IPS DF 19.7 (cell line): ENCODE measurements around the gene HEATR9.
A peak's percentile ranks its signal among the peaks of the same experiment; 100 is the strongest.

Experiments
- DNase-seq: peaks from one replicate; pipeline ENCODE4 v3.0.0-alpha.2; 2013; ENCODE audit warnings: low read depth, low spot score

HEATR9 gene

DNA sequence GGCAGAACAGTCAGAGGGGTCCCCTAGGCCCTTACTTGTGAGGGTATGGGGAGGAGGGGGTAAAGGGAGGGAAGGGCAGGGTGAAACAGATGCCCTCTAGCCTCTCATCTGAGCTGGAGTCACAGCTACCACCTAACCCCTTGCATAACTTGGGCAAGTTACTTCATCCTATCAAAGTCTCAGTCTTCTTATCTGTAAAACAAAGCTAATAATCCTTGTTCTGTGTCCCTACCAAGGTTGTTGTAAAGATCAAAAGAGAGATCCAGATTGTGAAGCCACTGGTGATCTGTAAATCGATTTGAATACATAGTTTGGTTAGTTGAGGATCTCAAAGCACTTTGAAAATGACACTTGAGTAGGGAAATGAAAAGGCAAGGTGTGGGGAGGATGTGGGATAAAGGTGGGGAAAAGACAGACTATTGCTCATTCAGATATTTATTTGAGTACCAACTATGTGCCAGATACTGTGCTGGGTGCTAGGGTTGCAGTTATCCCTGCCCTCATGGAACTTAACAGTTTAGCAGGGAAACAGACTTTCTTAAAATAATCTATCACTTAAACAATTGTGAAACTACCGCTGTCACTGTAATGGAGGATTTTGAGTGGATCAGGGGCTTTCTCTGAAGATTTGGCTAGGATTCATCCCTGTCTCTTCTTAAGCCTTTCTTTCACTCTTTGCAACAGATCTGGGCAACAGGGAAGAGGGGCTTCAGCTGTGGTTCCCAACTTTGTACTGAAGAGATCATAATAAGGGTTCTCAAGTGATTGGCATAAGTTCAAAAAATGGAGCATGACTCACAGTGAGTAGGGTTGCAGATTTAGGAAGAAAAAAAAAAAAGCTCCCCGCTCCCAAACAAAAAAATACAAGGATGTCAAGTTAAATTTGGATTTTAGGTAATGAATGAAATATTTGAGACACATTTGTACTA, 3.0 kb downstream of the HEATR9 start:
- no peak for DNase-seq

DNA sequence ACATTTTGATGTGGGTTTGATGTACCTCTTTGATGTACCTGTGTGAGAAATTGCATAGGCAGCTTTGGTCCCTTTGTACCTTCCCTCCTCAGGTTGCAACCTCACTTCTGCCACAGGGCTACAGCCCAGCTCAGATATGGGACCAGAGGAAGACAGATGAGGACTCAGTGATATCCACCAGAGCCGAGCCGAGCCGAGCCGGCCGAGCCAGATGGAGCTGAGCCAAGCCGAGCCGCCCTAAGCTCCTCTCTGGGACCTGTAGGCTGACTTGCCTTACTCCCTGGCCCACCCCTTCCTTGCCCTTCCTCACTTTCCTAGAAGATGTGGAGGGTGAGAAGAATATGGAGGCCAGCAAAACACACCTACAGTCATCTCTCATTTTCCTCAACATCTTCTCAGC, 3.8 kb downstream of the HEATR9 start:
- no peak for DNase-seq

DNA sequence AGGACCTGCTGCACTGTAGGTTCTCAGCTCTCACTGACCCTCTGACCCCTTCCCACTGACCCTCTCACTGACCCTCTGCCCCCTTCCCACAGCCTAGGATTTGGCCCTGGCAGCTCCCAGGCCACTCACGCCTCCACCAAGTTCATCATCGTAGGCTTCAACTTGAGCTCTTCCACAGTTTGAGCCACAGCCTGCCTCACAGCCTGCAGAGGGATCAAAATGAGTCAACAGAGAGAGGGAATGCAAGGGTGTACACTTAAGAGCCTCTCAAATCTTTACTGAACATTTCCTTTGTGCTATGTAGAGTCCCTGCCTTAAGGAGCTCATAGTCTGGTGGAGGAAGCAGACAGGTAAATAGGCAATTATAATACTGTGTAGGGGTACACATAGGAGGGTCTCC, 12.1 kb downstream of the HEATR9 start:
- no peak for DNase-seq

DNA sequence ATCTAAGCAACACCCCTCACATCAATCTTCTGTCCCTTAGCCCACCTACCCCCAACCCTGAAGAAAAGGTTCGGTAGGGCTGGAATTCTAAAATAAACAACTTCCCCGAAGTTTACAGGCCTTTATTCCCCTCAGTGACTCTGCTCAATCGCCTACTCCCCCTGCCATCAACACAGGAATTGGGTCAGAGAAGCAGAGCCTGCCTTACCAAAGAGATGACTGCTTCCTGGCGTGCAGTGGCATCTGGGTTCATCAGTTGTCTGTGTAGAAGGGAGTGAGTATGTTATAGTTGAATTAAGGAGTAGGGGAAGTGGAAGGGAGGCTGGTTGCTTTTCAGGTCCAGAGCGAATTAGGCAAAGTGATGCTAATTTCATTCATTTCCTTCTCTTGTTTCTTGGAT, 12.7 kb downstream of the HEATR9 start:
- DNase-seq: no peak

DNA sequence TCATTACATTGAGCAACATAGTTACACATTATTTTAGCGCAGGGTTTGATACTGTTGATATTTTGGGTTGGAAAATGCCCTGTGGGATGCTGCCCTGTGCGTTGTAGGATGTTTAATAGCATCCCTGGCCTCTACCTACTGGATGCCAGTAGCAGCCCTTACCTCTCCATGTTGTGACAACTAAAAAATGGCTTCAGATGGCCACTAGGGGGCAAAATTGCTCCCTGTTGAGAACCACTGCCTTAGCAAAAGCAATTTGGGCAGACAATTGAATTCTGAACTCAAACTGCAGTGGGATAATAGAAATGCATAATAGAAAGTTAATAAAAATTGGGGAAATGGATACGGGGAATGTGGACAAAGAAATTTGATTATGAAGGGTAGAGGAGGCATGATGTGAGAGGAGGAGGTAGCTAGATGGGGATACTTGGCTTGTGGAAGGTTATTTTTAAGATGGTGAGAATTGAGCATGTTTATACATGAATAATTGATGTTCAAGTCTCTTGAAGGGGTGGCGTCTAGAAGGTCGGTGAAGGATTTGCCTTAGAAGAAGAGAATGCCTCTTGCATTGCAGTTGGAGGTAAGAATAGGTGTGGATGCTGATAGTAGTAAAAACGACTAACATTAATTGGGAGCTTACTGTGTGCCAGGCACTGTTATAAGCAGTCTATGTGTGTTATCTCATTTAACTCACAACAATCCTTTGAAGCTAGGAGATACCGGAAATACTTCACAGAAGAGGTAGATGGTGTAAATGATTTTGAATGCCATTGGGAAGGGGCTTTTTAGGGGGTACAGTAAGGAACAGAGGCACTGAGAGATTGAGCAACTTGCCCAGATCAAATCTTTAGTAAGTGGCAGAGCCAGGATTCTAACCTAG, 19.0 kb downstream of the HEATR9 start:
- peak; percentile 25 for DNase-seq

DNA sequence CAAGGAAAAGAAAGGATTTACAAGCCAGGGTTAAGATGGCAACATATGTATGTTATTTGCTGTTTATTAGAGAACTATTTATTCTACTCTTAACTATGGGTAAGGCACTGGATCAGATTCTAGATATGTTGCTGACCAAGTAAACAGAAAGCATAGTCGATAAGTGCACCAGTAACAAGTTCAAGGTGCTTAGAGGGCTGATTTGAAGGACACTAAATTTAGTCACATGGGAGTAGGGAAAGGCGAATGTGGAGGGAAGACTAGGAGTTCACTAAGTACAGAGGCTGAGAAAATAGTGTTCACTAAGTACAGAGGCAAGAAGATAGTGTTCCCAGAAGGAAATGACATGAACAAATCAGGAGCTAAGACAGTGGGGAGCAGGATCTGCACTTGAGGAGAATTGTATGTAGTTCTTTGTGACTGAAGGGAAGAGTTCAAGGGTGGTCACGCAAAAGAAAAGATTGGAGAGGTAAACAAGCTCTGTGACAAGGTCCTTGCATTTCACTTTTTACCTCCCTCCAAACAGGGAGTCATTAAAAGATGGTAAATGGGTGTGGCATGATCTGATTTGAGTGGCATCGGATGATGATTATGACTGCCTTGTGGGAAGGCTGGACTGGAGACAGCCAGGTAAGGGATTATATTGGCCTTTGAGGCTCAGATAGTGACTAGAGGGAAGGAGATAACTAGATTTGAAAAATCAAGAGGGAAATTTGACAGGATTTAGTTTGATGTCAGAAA, 20.9 kb downstream of the HEATR9 start:
- no peak for DNase-seq

DNA sequence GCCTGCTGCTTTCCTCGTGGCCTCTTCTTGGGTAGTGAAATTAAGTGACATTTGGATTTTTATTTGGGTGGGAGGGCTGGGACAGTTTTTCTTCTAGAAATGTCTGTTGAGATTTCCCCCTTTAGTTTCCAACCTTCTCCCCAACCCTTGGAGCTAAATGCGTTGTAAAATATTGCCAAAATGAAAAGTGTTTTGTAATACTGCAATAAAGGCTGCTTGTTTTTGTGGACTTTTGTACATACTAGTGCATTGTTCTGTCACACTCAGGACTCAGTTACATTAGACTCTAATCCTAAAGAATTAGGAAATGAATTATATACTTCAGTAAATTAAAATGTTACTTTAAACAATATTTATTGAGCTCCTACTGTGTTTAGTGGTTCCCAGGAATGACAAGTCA, 21.7 kb downstream of the HEATR9 start:
- DNase-seq: no peak

DNA sequence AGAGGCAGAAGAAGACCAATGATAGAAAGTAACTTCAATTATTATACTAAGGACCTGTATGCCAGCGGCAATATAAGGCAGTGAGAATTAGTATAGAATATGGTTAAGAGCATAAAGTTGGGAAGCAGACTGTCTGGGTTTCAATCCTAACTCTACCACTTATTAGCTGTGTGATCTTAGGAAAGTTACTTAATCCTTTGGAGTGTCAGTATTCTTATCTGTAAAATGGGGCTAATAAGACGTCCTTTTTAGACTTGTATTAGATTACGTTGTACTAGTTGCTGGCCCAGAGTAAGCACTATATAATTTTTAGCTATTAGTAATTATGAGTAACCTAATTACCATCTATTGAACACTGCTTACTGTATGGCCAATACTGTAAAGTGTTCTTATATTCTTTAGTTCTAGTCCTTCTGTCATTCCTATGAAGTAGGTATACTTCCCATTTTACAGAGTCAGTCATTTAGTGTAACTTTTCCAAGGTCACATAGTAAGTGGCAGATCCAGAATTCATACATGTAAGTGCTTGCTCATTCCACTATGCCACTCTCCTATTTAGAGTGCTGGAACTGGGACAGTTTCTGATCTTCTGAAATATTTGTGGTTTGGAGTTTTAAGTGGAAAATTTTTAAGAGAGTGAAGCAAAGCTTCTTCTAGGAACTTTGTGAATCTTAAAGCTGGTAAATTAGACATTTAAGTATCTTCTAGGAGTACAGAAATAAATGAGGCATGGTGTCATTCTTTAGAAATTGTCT, 22.5 kb downstream of the HEATR9 start:
- no peak for DNase-seq

DNA sequence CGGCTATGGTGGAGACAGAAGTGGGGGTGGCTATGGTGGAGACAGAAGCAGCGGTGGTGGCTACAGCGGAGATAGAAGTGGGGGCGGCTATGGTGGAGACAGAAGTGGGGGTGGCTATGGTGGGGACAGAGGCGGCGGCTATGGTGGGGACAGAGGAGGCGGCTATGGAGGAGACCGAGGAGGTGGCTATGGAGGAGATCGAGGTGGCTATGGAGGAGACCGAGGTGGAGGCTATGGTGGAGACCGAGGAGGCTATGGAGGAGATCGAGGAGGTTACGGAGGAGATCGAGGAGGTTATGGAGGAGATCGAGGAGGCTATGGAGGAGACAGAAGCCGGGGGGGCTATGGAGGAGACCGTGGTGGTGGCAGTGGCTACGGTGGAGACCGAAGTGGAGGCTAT, 24.1 kb downstream of the HEATR9 start:
- no peak for DNase-seq

DNA sequence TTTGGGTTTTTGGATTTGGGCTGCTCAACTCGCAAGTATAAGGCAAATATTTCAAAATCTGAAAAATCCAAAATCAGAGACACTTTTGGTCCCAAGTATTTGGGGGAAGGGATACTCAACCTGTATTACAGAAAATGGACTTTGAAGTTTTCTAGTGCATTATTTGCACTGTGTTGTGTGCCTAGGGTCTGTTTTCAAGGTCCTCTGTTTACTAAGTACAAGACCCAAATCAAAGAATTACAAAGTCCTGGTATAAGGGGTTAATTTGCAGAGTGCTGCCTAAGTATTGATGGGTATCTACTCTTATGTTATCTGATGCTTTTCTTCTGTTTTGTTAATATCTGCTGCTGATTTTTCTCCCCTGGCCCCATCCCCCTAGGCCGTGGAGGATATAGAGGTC, 25.0 kb downstream of the HEATR9 start:
- DNase-seq: no peak

DNA sequence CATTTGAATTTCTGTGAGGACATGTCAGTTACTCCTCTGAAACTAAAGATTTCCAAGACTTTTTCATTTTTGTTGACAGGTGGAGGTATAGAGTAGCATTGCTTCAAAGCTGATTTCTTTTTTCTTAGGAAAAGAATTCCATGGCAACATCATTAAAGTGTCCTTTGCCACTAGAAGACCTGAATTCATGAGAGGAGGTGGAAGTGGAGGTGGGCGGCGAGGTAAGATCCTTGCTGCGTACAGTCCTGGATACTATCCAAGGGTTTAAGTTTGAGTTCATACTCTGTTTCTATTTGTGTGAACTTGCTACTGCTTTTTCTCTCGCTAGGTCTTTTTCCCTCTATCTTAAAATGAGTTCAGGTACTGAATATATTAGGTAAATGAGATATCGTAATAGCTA, 26.5 kb downstream of the HEATR9 start:
- DNase-seq: no peak

DNA sequence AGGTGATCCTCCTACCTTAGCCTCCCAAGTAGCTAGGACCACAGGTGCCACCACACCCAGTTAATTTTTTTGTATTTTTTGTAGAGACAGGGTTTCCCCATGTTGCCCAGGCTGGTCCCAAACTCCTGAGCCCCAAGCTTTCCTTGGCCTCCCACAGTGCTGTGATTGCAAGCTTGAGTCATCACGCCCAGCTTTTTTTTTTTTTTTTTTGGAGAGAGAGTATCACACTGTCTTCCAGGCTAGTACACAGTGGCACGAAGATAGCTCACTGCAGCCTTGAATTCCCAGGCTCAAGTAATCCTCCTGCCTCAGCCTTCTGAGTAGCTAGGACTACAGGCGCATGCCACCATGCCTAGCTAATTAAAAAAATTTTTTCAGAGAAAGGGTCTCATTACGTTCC, 27.2 kb downstream of the HEATR9 start:
- DNase-seq: no peak

DNA sequence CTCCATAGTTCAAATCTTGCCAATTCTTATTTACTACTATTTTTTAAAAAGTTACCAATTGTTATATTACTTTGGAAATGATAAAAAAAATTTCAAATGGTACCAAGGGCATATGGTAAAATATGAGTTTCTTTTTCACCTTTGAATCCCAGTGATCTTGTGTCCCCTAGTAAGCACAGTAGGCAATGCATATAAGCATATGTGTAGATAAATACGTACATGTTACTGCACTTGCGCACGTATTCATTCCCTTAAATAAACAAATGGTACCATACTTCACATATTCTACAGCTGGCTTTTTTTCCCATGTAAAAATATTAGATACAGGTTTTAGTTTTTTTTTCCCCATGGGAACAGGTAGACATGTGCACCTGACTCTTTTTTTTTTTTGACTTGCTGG, 27.6 kb downstream of the HEATR9 start:
- DNase-seq: no peak

DNA sequence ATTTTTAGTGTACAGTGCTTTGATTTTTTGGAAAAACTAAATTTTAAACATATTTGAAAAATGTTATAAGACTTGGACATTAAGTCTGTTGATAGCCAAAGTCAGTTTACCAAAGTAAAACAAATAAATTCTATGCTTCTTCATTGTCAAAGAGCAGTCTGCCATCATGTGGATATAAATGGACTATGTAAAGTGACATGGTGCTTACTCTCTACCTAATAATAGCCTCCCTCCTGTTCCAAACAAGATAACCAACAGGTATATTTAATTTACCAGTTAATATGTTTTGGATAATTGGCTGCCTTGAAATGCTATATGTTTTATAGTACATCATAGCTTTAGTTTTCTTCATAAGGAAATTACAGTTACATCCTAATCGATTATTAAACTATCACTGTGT, 43.5 kb downstream of the HEATR9 start:
- DNase-seq: no peak

DNA sequence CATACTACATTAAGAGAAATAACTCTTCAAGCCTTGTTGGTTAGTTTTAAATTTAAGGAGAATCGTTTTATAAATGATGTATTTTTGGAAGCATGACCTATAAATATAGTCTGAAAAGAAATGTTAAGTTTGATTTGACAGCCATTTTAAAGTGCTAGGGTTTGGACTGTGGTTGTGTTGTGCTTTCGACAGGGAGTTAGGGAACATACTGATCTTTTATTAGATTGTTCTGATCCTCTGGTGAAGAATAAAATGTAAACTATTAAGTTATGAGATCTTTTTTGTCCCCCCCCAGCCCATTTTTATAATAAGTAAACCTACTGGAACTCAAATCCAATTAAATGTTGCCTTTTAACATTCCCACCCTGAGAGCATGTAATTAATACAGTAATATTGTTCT, 47.4 kb downstream of the HEATR9 start:
- no peak for DNase-seq

DNA sequence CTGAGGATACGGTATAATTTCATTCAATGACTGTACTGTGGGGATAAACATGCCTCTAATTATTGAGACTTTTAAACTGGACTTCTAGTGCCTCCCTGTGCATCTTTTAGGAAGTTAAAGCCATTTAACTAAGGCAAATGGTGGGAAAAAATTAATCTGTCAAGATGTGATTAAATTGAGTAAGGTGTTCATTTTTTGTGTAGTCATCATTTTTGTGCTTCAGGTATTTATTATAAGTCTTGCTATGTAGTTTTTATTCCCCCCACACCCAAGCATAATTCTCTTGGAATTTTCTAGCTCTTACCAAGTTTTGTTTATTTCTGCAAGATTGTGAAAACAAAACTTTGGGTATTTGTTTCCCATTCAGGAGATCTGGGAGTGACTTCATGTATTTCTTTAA, 49.2 kb downstream of the HEATR9 start:
- no peak for DNase-seq

DNA sequence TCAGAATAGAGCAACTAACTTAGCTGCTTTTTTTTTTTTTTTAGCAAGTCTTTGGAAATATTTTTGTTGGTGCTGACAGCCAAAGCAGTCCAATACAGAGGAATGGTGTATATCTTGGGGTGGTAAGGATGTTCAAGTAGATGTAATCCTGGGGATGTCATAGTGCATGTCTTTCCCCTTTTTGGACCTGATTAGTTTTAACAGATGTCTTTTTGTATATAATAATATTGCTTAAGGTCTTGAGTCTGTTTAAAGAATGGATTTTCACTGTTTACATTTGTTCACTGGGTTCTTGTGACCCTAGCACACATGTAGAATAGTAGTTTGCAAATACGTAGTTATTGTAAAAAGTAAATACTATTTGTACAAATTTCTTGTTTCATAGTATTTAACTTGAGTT, 51.5 kb downstream of the HEATR9 start:
- no peak for DNase-seq

DNA sequence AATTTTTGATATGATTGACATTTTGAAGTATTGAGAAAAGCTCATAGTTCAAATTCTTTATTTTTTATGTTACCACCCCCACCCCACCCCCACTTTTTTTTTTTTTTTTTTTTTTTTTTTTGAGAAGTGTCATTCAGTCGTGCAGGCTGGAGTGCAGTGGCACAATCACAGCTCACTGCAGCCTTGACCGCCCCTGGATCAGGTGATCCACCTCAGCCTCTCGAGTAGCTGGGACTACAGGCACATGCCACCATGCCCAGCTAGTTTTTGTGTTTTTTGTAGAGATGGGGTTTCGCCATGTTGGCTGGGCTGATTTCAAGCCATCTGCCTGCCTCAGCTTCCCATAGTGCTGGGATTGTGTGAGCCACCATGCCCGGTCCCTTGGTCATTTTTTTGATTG, 52.0 kb downstream of the HEATR9 start:
- DNase-seq: no peak

DNA sequence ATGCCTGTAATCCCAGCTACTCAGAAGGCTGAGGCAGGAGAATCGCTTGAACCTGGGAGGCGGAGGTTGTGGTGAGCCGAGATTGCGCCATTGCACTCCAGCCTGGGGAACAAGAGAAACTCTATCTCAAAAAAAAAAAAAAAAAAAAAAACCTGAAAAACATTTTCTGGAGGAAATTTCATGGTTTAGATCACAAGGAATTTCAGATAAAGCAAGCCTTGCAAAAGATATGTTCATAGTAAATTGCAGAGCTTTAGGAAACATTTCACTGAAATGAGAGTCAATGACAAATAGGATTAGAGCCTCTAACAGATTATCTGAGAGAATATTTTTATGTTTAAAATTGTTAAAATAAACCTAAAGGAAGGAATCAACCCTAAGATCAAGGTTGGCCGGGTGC, 56.2 kb downstream of the HEATR9 start:
- DNase-seq: no peak

DNA sequence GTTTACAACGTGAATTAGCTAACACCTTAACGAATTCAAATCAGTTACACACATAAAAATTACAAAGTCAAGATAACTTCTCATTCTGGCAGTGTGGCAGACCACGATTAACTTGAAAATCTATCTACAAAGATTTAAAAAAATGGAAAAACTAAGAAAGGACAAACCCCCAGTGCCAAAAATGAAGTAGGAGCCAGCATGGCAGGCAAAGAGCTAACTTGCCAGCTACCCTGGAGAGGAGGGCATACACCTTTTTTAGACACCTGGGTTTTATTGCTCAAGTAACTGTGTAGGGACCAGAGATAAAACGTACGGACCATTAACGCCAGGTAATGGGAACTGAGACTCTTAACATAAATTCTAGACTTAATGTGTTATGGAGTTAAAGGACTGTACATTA, 56.9 kb downstream of the HEATR9 start:
- no peak for DNase-seq

DNA sequence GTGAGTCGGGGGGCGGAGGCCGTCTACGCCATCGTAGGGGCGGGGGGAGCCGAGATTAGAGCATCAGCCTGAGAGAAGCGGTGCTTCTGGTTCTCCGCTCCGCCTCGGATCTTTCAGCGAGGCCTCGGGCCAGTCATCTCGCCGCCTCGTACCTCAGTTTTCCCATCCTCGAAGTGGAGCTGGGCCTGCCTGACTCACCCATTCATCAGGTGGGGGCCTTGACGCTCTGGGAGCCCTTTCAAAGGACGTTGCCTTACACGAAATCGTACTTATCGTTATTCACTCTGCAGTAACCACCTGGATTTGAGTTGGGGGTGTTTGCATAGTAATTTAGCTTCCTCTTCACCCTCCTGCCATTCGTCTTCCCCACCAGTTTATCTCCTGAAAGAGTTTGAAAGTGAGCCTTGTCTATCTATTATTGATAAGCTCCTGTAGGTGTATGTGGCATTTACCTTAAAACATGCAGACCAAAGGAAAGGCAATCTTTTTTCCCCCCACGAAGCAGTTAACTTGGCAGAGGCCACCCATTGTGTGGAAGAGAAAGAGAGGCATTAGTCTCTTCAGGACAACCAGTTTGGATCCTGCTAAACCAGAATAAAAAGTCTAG, 58.7 kb downstream of the HEATR9 start:
- DNase-seq: no peak
